Mesothelial cell of epicardium (in vitro differentiated cells): Measurements from ENCODE around the gene PHKB. TPM values are rescaled to one million over a fixed set of nuclear protein-coding genes. Genes with fewer than 3 reads are reported as not detected.

ENCODE experiments used
- DNase-seq, 2 experiments: peaks; one replicate each; pipeline ENCODE4 v3.0.0; 2021; ENCODE audit warnings: low spot score in 2 of 2; ENCODE audit not compliant: unreplicated experiment in 2 of 2
- H3K27ac Mint-ChIP-seq: 2 replicates; pipeline ENCODE4 v1.8.0; 2021; ENCODE audit warnings: mixed read lengths
- H3K27me3 Mint-ChIP-seq: 2 replicates; pipeline ENCODE4 v1.8.0; 2021; ENCODE audit warnings: low read depth, mixed read lengths
- H3K36me3 Mint-ChIP-seq: 2 replicates; pipeline ENCODE4 v1.8.0; 2021; ENCODE audit warnings: mixed read lengths
- H3K4me1 Mint-ChIP-seq: 2 replicates; pipeline ENCODE4 v1.8.0; 2021; ENCODE audit warnings: mixed read lengths
- H3K4me3 Mint-ChIP-seq: 2 replicates; pipeline ENCODE4 v1.8.0; 2021; ENCODE audit warnings: mild to moderate bottlenecking, moderate library complexity, mixed read lengths
- H3K9me3 Mint-ChIP-seq: 2 replicates; pipeline ENCODE4 v1.8.0; 2021; ENCODE audit warnings: mixed read lengths
- total RNA-seq: library from RNA; stranded (reverse); gene quantifications from 3 replicates; pipeline ENCODE4 v1.2.1, GENCODE V29; 2021
- TF ChIP-seq, protein P1 (sequence below): fragments of 200-600 bp; sonication (generic); IDR thresholded peaks from one replicate; pipeline ENCODE4 v1.5.0; 2021; ENCODE audit warnings: antibody characterized with exemption; ENCODE audit not compliant: unreplicated experiment

The PHKB gene
- total RNA-seq, 1 donor from 2014 or later = 68.1 TPM

DNA sequence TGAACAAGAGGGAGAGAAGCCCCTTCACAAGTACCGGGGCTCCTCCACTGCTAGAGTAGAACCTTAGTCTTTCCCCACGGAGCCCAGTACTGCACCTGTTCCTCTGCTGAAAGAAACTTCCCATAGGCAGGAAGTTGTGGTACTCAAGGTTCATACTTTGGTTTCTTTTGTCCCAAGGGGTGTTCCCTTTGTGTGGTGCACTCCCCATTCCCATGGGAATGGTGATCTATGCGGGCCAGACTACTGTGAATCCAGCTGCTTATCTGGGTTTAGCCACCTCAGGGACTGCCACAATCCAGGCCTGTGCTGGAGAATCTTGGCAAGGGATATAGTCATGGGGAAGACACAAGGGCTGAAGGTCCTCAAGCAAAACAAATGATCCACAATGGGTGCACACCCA, 110.6 kb downstream of the PHKB start:
- DNase-seq = no peak
- H3K27me3 Mint-ChIP-seq = no peaks in the 10 kb centered on the region
- TF ChIP-seq, protein P1, sequence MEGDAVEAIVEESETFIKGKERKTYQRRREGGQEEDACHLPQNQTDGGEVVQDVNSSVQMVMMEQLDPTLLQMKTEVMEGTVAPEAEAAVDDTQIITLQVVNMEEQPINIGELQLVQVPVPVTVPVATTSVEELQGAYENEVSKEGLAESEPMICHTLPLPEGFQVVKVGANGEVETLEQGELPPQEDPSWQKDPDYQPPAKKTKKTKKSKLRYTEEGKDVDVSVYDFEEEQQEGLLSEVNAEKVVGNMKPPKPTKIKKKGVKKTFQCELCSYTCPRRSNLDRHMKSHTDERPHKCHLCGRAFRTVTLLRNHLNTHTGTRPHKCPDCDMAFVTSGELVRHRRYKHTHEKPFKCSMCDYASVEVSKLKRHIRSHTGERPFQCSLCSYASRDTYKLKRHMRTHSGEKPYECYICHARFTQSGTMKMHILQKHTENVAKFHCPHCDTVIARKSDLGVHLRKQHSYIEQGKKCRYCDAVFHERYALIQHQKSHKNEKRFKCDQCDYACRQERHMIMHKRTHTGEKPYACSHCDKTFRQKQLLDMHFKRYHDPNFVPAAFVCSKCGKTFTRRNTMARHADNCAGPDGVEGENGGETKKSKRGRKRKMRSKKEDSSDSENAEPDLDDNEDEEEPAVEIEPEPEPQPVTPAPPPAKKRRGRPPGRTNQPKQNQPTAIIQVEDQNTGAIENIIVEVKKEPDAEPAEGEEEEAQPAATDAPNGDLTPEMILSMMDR = no peak
- no peak overlapping the region for H3K4me3 Mint-ChIP-seq
- peaks cover 17% of the 10 kb centered on the region for H3K36me3 Mint-ChIP-seq
- peaks cover 3% of the 10 kb centered on the region for H3K9me3 Mint-ChIP-seq
- no peaks in the 10 kb centered on the region for H3K4me1 Mint-ChIP-seq
- H3K27ac Mint-ChIP-seq = no peak overlapping the region

DNA sequence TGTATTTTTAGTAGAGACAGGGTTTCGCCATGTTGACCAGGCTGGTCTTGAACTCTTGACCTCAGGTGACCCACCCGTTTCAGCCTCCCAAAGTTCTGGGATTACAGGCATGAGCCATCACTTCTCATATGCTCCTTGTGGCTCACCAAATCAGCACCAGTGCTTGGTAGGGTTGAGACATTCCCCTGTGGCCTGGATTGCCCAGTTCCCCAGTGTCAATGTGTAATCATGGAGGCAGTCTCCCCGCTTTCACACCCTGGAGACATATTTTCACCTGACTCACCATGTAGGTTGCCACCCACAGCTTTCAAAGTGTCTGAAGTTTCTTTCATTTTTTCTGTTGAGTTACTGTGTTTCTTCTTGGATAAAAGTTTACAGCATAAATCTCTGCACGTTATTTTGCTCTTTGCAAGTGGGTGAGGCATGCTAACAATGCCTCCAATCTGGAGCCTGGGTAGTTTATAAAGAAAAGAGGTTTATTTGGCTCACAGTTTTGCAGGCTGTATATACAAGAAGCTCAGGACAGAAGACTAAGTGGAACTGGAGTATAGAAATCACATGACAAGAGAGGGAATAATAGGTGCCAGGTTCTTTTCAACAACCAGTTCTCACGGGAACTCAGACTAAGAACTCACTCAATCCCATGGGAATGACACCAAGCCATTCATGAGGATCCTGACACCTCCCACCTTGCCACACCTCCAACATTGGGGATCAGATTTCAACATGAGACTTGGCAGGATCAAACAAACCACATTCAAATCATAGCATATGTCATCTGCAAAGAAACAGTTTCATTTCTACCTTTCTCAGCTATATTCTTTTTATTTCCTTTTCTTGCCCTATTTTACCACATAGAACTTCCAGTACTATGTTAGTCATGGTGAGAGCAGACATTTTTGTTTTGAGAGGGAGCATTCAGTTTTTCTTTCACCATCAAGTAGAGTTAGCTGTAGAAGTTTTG, 113.2 kb downstream of the PHKB start:
- Mint-ChIP-seq H3K27me3 (no peaks in the 10 kb centered on the region), H3K9me3 (no peaks in the 10 kb centered on the region), H3K4me1 (no peaks in the 10 kb centered on the region), H3K36me3 (peaks cover 13% of the 10 kb centered on the region), H3K4me3 (no peak overlapping the region), H3K27ac (no peak overlapping the region)
- no peak for DNase-seq
- TF ChIP-seq, protein P1 = no peak

DNA sequence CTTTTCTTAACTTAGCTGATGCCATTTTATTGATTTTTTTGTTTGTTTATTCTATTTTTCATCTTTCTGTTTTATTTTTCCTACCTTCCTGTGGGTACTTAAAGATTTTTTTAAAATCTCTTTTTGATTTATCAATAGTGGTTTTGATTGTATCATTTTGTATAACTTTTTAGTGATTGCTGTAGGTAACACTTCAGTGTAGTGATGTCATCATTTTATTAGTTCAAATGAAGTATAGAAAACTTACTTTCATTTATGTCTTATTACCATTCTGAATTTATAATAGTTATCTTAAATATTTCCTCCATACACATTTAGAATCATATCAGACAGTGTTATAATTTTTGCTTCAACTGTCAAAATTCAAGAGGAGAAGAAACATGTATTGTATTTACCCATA, 115.9 kb downstream of the PHKB start:
- DNase-seq = no peak
- Mint-ChIP-seq H3K27ac (no peak overlapping the region), H3K9me3 (no peaks in the 10 kb centered on the region), H3K4me3 (no peak overlapping the region), H3K4me1 (no peaks in the 10 kb centered on the region), H3K36me3 (peaks cover 14% of the 10 kb centered on the region), H3K27me3 (no peaks in the 10 kb centered on the region)
- TF ChIP-seq, protein P1 = no peak

DNA sequence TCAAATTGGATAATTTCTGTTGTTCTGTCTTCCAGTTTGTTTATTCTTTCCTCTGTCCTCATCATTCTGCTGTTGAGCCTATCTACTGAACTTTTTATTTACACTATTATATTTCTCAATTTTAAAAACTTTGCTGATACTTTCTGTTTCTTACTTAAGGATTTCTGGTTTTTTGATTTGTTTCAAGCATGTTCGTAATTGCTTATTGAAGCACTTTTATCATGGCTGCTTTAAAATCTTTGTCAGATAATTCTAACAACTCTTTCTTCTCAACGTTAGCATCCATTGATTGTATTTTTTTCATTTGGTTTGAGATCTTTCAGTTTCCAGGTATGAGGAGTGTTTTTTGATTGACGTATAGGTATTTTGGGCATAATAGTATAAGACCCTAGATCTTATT, 116.9 kb downstream of the PHKB start:
- no peak overlapping the region for H3K27ac Mint-ChIP-seq
- H3K4me1 Mint-ChIP-seq = no peaks in the 10 kb centered on the region
- H3K27me3 Mint-ChIP-seq = no peaks in the 10 kb centered on the region
- no peaks in the 10 kb centered on the region for H3K9me3 Mint-ChIP-seq
- H3K36me3 Mint-ChIP-seq = peaks cover 11% of the 10 kb centered on the region
- no peak for DNase-seq
- TF ChIP-seq, protein P1 = no peak
- no peak overlapping the region for H3K4me3 Mint-ChIP-seq

DNA sequence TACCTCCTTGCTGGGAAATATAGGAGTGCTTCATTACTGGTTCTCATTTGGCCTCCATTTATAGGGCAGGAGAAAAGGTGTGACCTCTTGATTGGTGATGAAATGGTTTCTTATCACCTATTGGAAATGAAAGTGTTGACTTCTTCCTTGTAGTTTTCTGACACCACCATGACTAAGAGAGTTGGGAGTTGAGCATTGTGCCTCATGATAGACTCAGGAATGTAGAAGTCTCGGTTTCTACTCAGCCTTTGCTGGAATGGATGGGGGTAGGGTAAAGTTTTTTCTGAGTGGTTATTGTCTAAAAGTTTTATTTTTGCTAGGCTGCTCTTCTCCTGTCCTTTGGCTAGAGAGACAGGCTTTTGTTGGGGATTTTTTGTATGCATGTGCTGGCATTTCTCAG, 117.4 kb downstream of the PHKB start:
- TF ChIP-seq, protein P1 = no peak
- no peak for DNase-seq
- H3K36me3 Mint-ChIP-seq = peaks cover 11% of the 10 kb centered on the region
- H3K4me3 Mint-ChIP-seq = no peak overlapping the region
- no peak overlapping the region for H3K27ac Mint-ChIP-seq
- no peaks in the 10 kb centered on the region for H3K27me3 Mint-ChIP-seq
- H3K9me3 Mint-ChIP-seq = no peaks in the 10 kb centered on the region
- H3K4me1 Mint-ChIP-seq = no peaks in the 10 kb centered on the region
